GM23248 (cell line): Measurements from ENCODE around the gene RPRD1B.

Source experiments
- EZH2 ChIP-seq: fragments of 200-600 bp; sonication (generic); IDR thresholded peaks from 2 replicates; pipeline ENCODE4 v1.6.1; 2018; ENCODE audit warnings: antibody characterized with exemption, mild to moderate bottlenecking; ENCODE audit not compliant: insufficient read depth, poor library complexity, severe bottlenecking
- EZH2phosphoT487 ChIP-seq: fragments of 200-600 bp; sonication (generic); IDR thresholded peaks from 2 replicates; pipeline ENCODE4 v1.6.1; 2018; ENCODE audit warnings: antibody characterized with exemption, moderate library complexity, mild to moderate bottlenecking, low read depth; ENCODE audit not compliant: insufficient read depth

DNA sequence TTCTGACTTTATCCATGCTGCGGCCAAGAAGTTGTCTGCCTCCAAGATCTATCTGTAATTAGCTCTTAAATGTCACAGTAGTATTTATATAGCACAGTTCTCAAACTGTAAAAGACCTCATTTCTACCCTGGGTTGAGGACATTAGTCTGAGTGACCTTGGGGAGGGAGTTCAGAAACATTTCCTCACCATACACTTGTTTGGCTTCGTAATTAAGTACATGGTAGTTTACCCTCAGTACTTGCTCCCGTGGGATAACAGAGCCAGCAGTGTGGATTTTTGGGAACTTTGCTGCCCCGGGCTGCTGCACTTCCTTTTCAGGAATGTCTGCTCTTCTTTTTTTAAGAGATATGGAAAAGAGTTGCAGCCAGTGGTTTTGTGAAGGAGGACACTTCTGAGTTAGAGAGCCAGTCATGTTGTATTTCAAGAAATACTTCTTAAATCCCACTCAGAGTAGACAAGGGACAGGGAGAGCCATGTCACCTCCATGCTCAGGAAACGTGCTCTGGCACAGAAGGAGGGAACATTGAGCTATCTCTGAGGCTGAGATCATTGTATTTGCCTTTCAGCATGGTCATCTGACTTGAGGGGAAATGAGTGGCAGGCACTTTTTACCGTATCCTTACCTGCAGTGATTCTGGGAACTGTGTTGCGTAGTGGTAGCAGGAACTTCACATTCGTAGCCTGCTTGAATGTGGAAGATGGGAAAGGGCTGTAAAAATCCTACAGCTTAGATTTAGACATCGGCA is 33.6 kb downstream of the RPRD1B start:
- TF ChIP-seq EZH2phosphoT487 = no peak
- TF ChIP-seq EZH2 = no peak
